Measurements from ENCODE around the gene LGALS3BP. TPM values are rescaled to one million over a fixed set of nuclear protein-coding genes. Genes with fewer than 3 reads are reported as not detected.
A peak's percentile ranks its signal among the peaks of the same experiment; 100 is the strongest.

The LGALS3BP gene
- total and polyA plus RNA-seq, 2 of the 13 experiments (the other 11 are each of a cell fraction or from before 2014, with no cell fraction given) = 137 to 332 TPM

GRCh38 chr17:78980624-78980972 lies 875 bp upstream of the LGALS3BP start (continued):
- TF ChIP-seq ZNF354B (CRISPR knock-in tag; IDR thresholded peaks at IDR 0.05) (no peak), POGZ (CRISPR knock-in tag; IDR thresholded peaks at IDR 0.05) (peak; percentile 8; the same call in 1 of the 2 replicates), AGO1 (IDR thresholded peaks at IDR 0.05; ENCODE audit: low read depth, low read length, poor library complexity, severe bottlenecking) (peak; percentile 56), TBL1XR1 (IDR thresholded peaks at IDR 0.05; ENCODE audit: borderline replicate concordance, low read length, partially characterized antibody) (no peak), PRPF4 (IDR thresholded peaks at IDR 0.05; ENCODE audit: low read depth, low read length, poor library complexity, severe bottlenecking) (no peak), MYNN (CRISPR knock-in tag; IDR thresholded peaks at IDR 0.05; ENCODE audit: low read depth) (peak; percentile 29; the same call in 1 of the 2 replicates), RAD51 (IDR thresholded peaks at IDR 0.05; ENCODE audit: borderline replicate concordance) (no peak), GRHL1 (CRISPR knock-in tag; conservative IDR thresholded peaks at IDR 0.05) (no peak), IRX3 (CRISPR knock-in tag; IDR thresholded peaks at IDR 0.05; ENCODE audit: borderline replicate concordance, low read depth) (no peak), IKZF4 (CRISPR knock-in tag; IDR thresholded peaks at IDR 0.05; ENCODE audit: borderline replicate concordance, low read depth, not compliant biosample characterization) (no peak), MXI1 (IDR thresholded peaks at IDR 0.05; ENCODE audit: borderline replicate concordance, low read depth, low read length) (no peak), ZNF251 (CRISPR knock-in tag; IDR thresholded peaks at IDR 0.05) (no peak), FOXJ3 (CRISPR knock-in tag; IDR thresholded peaks at IDR 0.05; ENCODE audit: borderline replicate concordance) (no peak), ZNF530 (CRISPR knock-in tag; IDR thresholded peaks at IDR 0.05; ENCODE audit: low read depth) (no peak), CREB1 (IDR thresholded peaks at IDR 0.05) (no peak), CREB1 (CRISPR knock-in tag; IDR thresholded peaks at IDR 0.05) (no peak), FOXO1 (CRISPR knock-in tag; IDR thresholded peaks at IDR 0.05) (peak; percentile 5; the same call in 1 of the 2 replicates), TCF7L2 (IDR thresholded peaks at IDR 0.05; ENCODE audit: low read depth, low read length) (no peak), EZH2 (conservative IDR thresholded peaks at IDR 0.05; ENCODE audit: low read depth, low read length) (no peak), NFYB (CRISPR knock-in tag; IDR thresholded peaks at IDR 0.05) (no peak), THYN1 (CRISPR knock-in tag; IDR thresholded peaks at IDR 0.05; ENCODE audit: borderline replicate concordance, low read depth) (no peak), RORA (CRISPR knock-in tag; IDR thresholded peaks at IDR 0.05) (no peak), ZNF253 (CRISPR knock-in tag; IDR thresholded peaks at IDR 0.05; ENCODE audit: borderline replicate concordance) (0 out of 2 replicates have a peak, but pooled peaks have one; percentile 11), FOXP4 (CRISPR knock-in tag; IDR thresholded peaks at IDR 0.05) (no peak)
- TF ChIP-seq, protein P1, sequence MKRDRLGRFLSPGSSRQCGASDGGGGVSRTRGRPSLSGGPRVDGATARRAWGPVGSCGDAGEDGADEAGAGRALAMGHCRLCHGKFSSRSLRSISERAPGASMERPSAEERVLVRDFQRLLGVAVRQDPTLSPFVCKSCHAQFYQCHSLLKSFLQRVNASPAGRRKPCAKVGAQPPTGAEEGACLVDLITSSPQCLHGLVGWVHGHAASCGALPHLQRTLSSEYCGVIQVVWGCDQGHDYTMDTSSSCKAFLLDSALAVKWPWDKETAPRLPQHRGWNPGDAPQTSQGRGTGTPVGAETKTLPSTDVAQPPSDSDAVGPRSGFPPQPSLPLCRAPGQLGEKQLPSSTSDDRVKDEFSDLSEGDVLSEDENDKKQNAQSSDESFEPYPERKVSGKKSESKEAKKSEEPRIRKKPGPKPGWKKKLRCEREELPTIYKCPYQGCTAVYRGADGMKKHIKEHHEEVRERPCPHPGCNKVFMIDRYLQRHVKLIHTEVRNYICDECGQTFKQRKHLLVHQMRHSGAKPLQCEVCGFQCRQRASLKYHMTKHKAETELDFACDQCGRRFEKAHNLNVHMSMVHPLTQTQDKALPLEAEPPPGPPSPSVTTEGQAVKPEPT (CRISPR knock-in tag; IDR thresholded peaks at IDR 0.05; ENCODE audit: low read depth) = 0 out of 2 replicates have a peak, but pooled peaks have one; percentile 54

All from HepG2 (cell line).